ENCODE results near the gene KLHL30.
"Not testable (repeated sequence)": the region's sequence is repeated elsewhere in the genome, so short reads cannot be mapped to it uniquely, and the experiment has no call there.

The KLHL30 gene

GRCh38 chr2:238163481-238164198 is 25.2 kb downstream of the KLHL30 start:
- no peak for DNase-seq (ENCODE audit: low spot score)

GRCh38 chr2:238164906-238165287 is 26.4 kb downstream of the KLHL30 start:
- no peak for DNase-seq (ENCODE audit: low spot score)

GRCh38 chr2:238165288-238165921 is 26.9 kb downstream of the KLHL30 start:
- no peak for DNase-seq (ENCODE audit: low spot score)

GRCh38 chr2:238166391-238167343 is 28.2 kb downstream of the KLHL30 start:
- no peak for DNase-seq (ENCODE audit: low spot score)

- no peak for DNase-seq (ENCODE audit: low spot score)
Measured at GRCh38 chr2:238167344-238167715, 28.9 kb downstream of the KLHL30 start.

- DNase-seq (ENCODE audit: low spot score), result no peak
Measured at GRCh38 chr2:238167761-238168160, 29.3 kb downstream of the KLHL30 start.

- DNase-seq (ENCODE audit: low spot score), result no peak
Measured at GRCh38 chr2:238168196-238169047, 30.0 kb downstream of the KLHL30 start.

- no peak for DNase-seq (ENCODE audit: low spot score)
Measured at GRCh38 chr2:238169048-238169707, 30.7 kb downstream of the KLHL30 start.

- no peak for DNase-seq (ENCODE audit: low spot score)
Measured at GRCh38 chr2:238169708-238170251, 31.3 kb downstream of the KLHL30 start.

GRCh38 chr2:238170386-238171071 is 32.1 kb downstream of the KLHL30 start:
- no peak for DNase-seq (ENCODE audit: low spot score)

GRCh38 chr2:238171072-238171431 is 32.6 kb downstream of the KLHL30 start:
- DNase-seq (ENCODE audit: low spot score), result not testable (repeated sequence)

- no peak for DNase-seq (ENCODE audit: low spot score)
Measured at GRCh38 chr2:238171575-238172187, 33.2 kb downstream of the KLHL30 start.

GRCh38 chr2:238172439-238172838 is 34.0 kb downstream of the KLHL30 start:
- DNase-seq (ENCODE audit: low spot score), result no peak

- DNase-seq (ENCODE audit: low spot score), result no peak
Measured at GRCh38 chr2:238173692-238174091, 35.2 kb downstream of the KLHL30 start.

- no peak for DNase-seq (ENCODE audit: low spot score)
Measured at GRCh38 chr2:238174291-238174690, 35.8 kb downstream of the KLHL30 start.

- DNase-seq (ENCODE audit: low spot score), result no peak
Measured at GRCh38 chr2:238174701-238175100, 36.2 kb downstream of the KLHL30 start.

- no peak for DNase-seq (ENCODE audit: low spot score)
Measured at GRCh38 chr2:238176613-238177012, 38.1 kb downstream of the KLHL30 start.

- no peak for DNase-seq (ENCODE audit: low spot score)
Measured at GRCh38 chr2:238180554-238180953, 42.1 kb downstream of the KLHL30 start.

- DNase-seq (ENCODE audit: low spot score), result no peak
Measured at GRCh38 chr2:238182362-238182761, 43.9 kb downstream of the KLHL30 start.

GRCh38 chr2:238183821-238184220 is 45.4 kb downstream of the KLHL30 start:
- DNase-seq (ENCODE audit: low spot score), result no peak
